Tibial nerve (tissue), 4 donors: ENCODE data around the gene MGLL. TPM values are rescaled to one million over a fixed set of nuclear protein-coding genes. Genes with fewer than 3 reads are reported as not detected.

Source experiments
- DNase-seq, 2 donors: peaks; one replicate each; pipeline ENCODE4 v3.0.0-alpha.2; 2019; ENCODE audit warnings: low spot score in 2 of 2
- H3K27ac ChIP-seq, 4 donors: fragments of 200-600 bp; sonication (generic) in 3 of 4; one replicate each; pipeline ENCODE4 v1.5.1; 2017 to 2019; ENCODE audit warnings: mild to moderate bottlenecking in 1 of 4
- H3K27me3 ChIP-seq, 2 donors: fragments of 200-600 bp; sonication (generic) in 1 of 2; one replicate each; pipeline versions ENCODE4 v1.5.1 to v1.6.0; 2017 to 2019
- H3K36me3 ChIP-seq, 3 donors: fragments of 200-600 bp; sonication (generic); one replicate each; pipeline ENCODE4 v1.5.1; 2018 to 2019
- H3K4me1 ChIP-seq, 4 donors: fragments of 200-600 bp; sonication (generic) in 3 of 4; one replicate each; pipeline ENCODE4 v1.5.1; 2017 to 2019
- H3K4me3 ChIP-seq, 4 donors: fragments of 200-600 bp; sonication (generic) in 3 of 4; one replicate each; pipeline ENCODE4 v1.5.1; 2017 to 2019; ENCODE audit warnings: mild to moderate bottlenecking in 1 of 4, moderate library complexity in 1 of 4
- H3K9me3 ChIP-seq, 4 donors: fragments of 200-600 bp; sonication (generic) in 3 of 4; one replicate each; pipeline ENCODE4 v1.5.1; 2017 to 2019
- EP300 ChIP-seq, 2 donors: sonication (generic); formaldehyde crosslinking; IDR thresholded peaks; one replicate each; pipeline ENCODE4 v1.6.1; 2017; ENCODE audit warnings: antibody characterized with exemption in 2 of 2, mild to moderate bottlenecking in 1 of 2
- POLR2A ChIP-seq, 2 donors: fragments of 450-650 bp; IDR thresholded peaks; one replicate each; pipeline ENCODE4 v1.6.1; 2017; ENCODE audit warnings: antibody characterized with exemption in 2 of 2, mild to moderate bottlenecking in 2 of 2, moderate library complexity in 2 of 2
- WGBS, 2 donors: methylation state at CpG; one replicate each; pipeline ENCODE4 v1.1.5; 2018; 5-methylcytosine and 5-hydroxymethylcytosine counted together
- total RNA-seq, 4 donors: library from RNA; depleted of rRNA; stranded (reverse); fragments of >200 nt; gene quantifications; one replicate each; pipeline ENCODE4 v1.1.0, GENCODE V29; 2016
- TF ChIP-seq, protein P1 (sequence below), 5 experiments: fragments of 200-600 bp in 3 of 5; fragments of 450-650 bp in 2 of 5; sonication (generic) in 3 of 5; IDR thresholded peaks; one replicate each; pipeline ENCODE4 v1.5.1; 2016 to 2019; ENCODE audit warnings: antibody characterized with exemption in 5 of 5, mild to moderate bottlenecking in 3 of 5, moderate library complexity in 2 of 5

The MGLL gene
- total RNA-seq, 4 donors from 2014 or later = 67.5 to 96.6 (median 86.1) TPM

- 55 to 67% methylated on average over 4 of the region's 4 CpGs for WGBS, 2 donors
- DNase-seq = no peak
- Histone ChIP-seq H3K27ac (no peak overlapping the region), H3K4me1 (peaks cover 0 to 47% (median 0%) of the 10 kb centered on the region in 4 donors), H3K9me3 (no peaks in the 10 kb centered on the region), H3K36me3 (peaks cover 0 to 17% (median 0%) of the 10 kb centered on the region in 3 donors), H3K4me3 (no peak overlapping the region), H3K27me3 (no peaks in the 10 kb centered on the region)
- TF ChIP-seq, protein P1, sequence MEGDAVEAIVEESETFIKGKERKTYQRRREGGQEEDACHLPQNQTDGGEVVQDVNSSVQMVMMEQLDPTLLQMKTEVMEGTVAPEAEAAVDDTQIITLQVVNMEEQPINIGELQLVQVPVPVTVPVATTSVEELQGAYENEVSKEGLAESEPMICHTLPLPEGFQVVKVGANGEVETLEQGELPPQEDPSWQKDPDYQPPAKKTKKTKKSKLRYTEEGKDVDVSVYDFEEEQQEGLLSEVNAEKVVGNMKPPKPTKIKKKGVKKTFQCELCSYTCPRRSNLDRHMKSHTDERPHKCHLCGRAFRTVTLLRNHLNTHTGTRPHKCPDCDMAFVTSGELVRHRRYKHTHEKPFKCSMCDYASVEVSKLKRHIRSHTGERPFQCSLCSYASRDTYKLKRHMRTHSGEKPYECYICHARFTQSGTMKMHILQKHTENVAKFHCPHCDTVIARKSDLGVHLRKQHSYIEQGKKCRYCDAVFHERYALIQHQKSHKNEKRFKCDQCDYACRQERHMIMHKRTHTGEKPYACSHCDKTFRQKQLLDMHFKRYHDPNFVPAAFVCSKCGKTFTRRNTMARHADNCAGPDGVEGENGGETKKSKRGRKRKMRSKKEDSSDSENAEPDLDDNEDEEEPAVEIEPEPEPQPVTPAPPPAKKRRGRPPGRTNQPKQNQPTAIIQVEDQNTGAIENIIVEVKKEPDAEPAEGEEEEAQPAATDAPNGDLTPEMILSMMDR (IDR thresholded peaks at IDR 0.05) = no peak
- TF ChIP-seq EP300 (IDR thresholded peaks at IDR 0.05) = no peak
- no peak for TF ChIP-seq POLR2A (IDR thresholded peaks at IDR 0.05)
Measured at GRCh38 chr3:127803619-127804018, 18.7 kb downstream of the MGLL start.

DNA sequence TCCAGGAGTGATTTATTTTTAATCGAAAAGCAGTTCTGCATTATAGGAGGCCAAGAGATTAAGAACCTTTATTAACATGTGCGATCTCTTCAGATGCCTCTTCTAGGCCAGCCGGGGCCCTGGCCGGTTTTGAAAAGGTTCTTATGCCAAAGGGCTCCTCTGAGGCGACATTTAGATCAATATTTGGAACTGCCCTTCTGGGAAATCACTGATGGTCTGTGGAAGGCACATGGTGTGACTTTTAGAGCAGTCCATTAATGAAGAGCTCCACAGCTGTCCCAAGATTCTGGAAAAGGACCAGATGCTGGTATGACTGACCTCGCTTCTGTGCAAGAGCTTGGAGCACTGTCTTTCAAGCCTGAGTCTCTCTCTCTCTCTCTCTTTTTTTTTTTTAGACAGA, 19.7 kb downstream of the MGLL start:
- Histone ChIP-seq H3K4me3 (no peak overlapping the region), H3K36me3 (peaks cover 0 to 18% (median 0%) of the 10 kb centered on the region in 3 donors), H3K27ac (no peak overlapping the region), H3K27me3 (no peaks in the 10 kb centered on the region), H3K9me3 (no peaks in the 10 kb centered on the region), H3K4me1 (peaks cover 0 to 48% (median 0%) of the 10 kb centered on the region in 4 donors)
- no peak for DNase-seq
- WGBS, 2 donors = 80 to 88% methylated on average over 6 of the region's 6 CpGs
- TF ChIP-seq, protein P1 (IDR thresholded peaks at IDR 0.05) = no peak
- TF ChIP-seq EP300 (IDR thresholded peaks at IDR 0.05) (no peak), POLR2A (IDR thresholded peaks at IDR 0.05) (no peak)

GRCh38 chr3:127801731-127802313, 20.5 kb downstream of the MGLL start:
- Histone ChIP-seq H3K9me3 (no peaks in the 10 kb centered on the region), H3K4me1 (peaks cover 0 to 50% (median under 1%) of the 10 kb centered on the region in 4 donors), H3K27me3 (no peaks in the 10 kb centered on the region), H3K27ac (no peak overlapping the region), H3K36me3 (peaks cover 0 to 22% (median 0%) of the 10 kb centered on the region in 3 donors), H3K4me3 (no peak overlapping the region)
- TF ChIP-seq, protein P1 (IDR thresholded peaks at IDR 0.05) = no peak
- no peak for TF ChIP-seq EP300 (IDR thresholded peaks at IDR 0.05)
- TF ChIP-seq POLR2A (IDR thresholded peaks at IDR 0.05) = no peak
- DNase-seq = no peak
- 81 to 87% methylated on average over 3 of the region's 3 CpGs for WGBS, 2 donors

DNA sequence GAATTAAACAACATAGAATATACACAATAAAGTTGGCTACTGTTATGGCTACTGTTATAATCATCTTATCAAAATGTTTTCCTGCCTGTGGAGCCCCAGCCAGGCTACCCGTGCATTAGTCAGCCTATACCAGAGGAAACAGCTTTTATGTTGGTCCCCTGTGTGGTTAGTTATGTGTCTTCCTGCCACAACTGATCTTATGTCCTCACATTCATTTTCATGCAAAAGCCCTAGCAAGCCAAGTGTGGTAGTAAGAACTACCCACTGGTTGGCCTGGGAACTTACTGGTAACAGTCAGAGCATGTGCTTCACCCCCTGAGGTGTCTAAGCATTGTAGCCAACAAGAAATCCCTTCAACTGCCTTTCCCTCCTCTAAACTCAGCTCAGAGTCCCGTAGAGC, 21.8 kb downstream of the MGLL start:
- H3K27ac ChIP-seq = no peak overlapping the region

More for the DNA sequence above, 21.8 kb downstream of the MGLL start:
- 77 to 79% methylated on average over 2 of the region's 2 CpGs for WGBS, 2 donors
- no peak for TF ChIP-seq POLR2A (IDR thresholded peaks at IDR 0.05)
- no peak for TF ChIP-seq EP300 (IDR thresholded peaks at IDR 0.05)
- TF ChIP-seq, protein P1 (IDR thresholded peaks at IDR 0.05) = no peak
- no peaks in the 10 kb centered on the region for H3K9me3 ChIP-seq
- DNase-seq = no peak
- no peak overlapping the region for H3K4me3 ChIP-seq
- no peaks in the 10 kb centered on the region for H3K27me3 ChIP-seq
- peaks cover 0 to 18% (median 0%) of the 10 kb centered on the region in 3 donors for H3K36me3 ChIP-seq
- peaks cover 0 to 57% (median 3%) of the 10 kb centered on the region in 4 donors for H3K4me1 ChIP-seq
